Activated T-helper 1 cell treated with anti-CD3 and anti-CD28 coated beads, Interleukin-12 subunit alpha, Interleukin-12 subunit beta, Interleukin-2, Interleukin-4 antibody, amounts not matched to agents 30 ng/mL and 10 ng/mL and 1 ng/mL, durations not matched to agents 14 hours and 24 hours and 36 hours (primary cell): ENCODE results near the gene TRIM46. TPM values are rescaled to one million over a fixed set of nuclear protein-coding genes. Genes with fewer than 3 reads are reported as not detected.

Experiments used
- DNase-seq: peaks from one replicate; pipeline ENCODE4 v3.0.0; 2021; ENCODE audit warnings: low spot score
- H3K27ac Mint-ChIP-seq: one replicate; pipeline ENCODE4 v1.8.0; 2021; ENCODE audit warnings: mild to moderate bottlenecking, mixed read lengths
- H3K27me3 Mint-ChIP-seq: one replicate; pipeline ENCODE4 v1.8.0; 2022; ENCODE audit warnings: mild to moderate bottlenecking, moderate library complexity, mixed read lengths; ENCODE audit not compliant: insufficient read depth
- H3K36me3 Mint-ChIP-seq: one replicate; pipeline ENCODE4 v1.8.0; 2021; ENCODE audit warnings: low read depth, mixed read lengths
- H3K4me1 Mint-ChIP-seq: one replicate; pipeline ENCODE4 v1.8.0; 2021; ENCODE audit warnings: low read depth, mixed read lengths
- H3K4me3 Mint-ChIP-seq: one replicate; pipeline ENCODE4 v1.8.0; 2021; ENCODE audit warnings: mild to moderate bottlenecking, moderate library complexity, mixed read lengths
- H3K9me3 Mint-ChIP-seq: one replicate; pipeline ENCODE4 v1.8.0; 2021; ENCODE audit warnings: mixed read lengths
- intact Hi-C: fragments of 100-400 bp; cut with micrococcal nuclease; formaldehyde crosslinking; loops from one replicate; pipeline ENCODE4 v1.15.1; 2024
- total RNA-seq: library from RNA; stranded (reverse); gene quantifications from 2 replicates; pipeline ENCODE4 v1.2.3, GENCODE V29; 2022

Gene TRIM46
- total RNA-seq, 1 donor from 2014 or later, result 12.6 TPM

DNA sequence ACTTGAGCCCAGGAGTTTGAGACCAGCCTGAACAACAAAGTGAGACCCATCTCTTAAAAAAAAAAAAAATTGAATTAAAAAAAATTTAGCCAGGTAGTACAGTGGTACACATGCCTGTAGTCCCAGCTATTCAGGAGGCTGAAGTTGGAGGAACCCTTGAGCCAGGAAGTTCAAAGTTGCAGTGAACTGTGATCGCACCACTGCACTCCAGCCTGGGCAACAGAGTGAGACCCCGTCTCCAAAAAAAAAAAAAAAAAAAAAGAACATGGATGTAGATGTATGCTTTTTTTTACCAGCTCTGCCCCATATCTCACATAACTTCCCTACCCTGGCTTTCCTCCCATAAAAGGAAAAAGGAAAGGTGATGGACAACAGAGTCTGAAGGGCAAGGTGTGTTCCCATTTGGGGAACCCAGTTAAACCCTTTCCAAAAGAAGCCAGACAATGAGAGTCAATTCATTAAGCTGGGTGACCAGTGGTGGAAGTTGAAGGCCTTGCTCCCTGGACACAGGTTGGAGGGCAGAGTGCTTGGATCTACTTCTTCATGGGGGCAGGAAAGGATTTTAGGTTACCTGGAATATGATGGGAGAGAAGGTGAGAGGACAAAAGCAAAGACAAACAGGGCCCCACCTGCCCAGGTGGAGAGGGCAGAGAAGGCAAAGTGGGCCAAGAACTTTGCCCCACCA lies 3.4 kb upstream of the TRIM46 start:
- no peak for DNase-seq
- Mint-ChIP-seq H3K27me3 (peaks cover 4% of the 10 kb centered on the region), H3K4me3 (peak overlapping the region; percentile 76), H3K9me3 (no peaks in the 10 kb centered on the region), H3K36me3 (peaks cover 18% of the 10 kb centered on the region), H3K27ac (no peak overlapping the region), H3K4me1 (peaks cover 42% of the 10 kb centered on the region)
- intact Hi-C loops, result loop anchor here (5.0 to 10.0 kb wide), 3 partner anchors 163 to 577 kb away; partner anchors contain the start of gene ADAR

DNA sequence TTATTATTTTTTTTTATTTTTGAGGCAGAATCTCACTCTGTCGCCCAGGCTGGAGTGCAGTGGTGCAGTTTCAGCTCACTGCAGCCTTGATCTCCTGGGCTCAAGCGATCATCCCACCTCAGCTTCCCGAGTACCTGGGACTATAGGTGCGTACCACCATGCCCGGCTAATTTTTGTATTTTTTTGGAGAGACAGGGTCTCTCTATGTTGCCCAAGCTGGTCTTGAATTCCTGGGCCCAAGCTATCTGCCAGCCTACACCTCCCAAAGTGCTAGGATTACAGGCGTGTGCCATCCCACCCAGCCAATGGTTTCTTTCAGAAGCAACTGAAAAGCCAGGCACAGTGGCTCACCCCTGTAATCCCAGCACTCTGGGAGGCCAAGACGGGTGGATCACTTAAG lies 2.8 kb upstream of the TRIM46 start:
- intact Hi-C loops, result loop anchor here (5.0 to 10.0 kb wide), 3 partner anchors 164 to 576 kb away; partner anchors contain the start of gene ADAR
- Mint-ChIP-seq H3K9me3 (no peaks in the 10 kb centered on the region), H3K27me3 (peaks cover 3% of the 10 kb centered on the region), H3K27ac (no peak overlapping the region), H3K4me3 (peak overlapping the region; percentile 96), H3K4me1 (peaks cover 46% of the 10 kb centered on the region), H3K36me3 (peaks cover 18% of the 10 kb centered on the region)
- no peak for DNase-seq

DNA sequence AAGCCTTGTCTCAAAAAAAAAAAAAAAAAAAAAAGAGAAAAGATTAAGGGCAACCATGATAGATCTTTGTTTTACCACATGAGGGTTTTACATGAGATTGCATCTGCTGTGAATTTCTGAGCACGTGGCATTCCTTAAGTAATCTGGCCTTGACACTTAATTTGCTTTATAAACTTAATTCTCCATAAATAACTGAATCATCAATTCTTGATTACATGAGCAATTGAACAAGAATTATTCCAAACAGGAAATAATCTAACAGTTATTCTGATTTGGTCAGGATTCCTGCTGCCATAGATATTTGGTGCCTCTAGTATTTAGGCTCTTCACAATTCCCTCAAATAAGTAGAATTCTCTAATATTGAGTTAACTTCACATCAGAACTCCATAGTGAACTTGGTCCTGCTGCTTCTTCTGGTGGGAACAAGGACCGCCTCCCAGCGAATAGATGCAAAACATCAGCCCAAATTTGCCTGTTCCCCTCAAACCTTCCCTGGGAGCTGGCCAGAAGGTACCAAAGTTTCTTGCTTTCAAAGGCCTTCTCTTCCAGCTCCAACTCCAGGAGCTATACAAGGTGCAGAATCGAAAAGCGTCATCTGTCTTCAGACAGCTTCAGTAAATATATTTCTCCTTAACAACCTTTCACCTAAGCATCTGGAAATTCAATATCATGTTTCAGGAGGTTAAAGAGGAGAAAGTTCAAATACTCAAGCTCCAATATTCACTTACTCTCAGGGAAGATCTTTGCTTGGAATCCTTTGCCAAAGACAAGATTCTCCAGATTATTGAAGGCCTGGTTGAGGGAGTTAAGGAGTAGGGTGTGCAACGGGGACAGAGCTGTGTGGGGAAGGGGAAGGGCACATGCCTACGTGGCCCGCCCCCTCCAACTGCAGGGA lies 1.6 kb upstream of the TRIM46 start:
- peak overlapping the region; percentile 97 for H3K27ac Mint-ChIP-seq
- peaks cover 53% of the 10 kb centered on the region for H3K4me1 Mint-ChIP-seq
- peaks cover 24% of the 10 kb centered on the region for H3K36me3 Mint-ChIP-seq
- intact Hi-C loops, result loop anchor here (1.0 to 10.0 kb wide), 5 partner anchors 72 to 575 kb away; partner anchors contain the start of gene ADAR
- H3K27me3 Mint-ChIP-seq, result peaks cover 2% of the 10 kb centered on the region
- no peak for DNase-seq
- H3K4me3 Mint-ChIP-seq, result peak overlapping the region; percentile 96
- H3K9me3 Mint-ChIP-seq, result no peaks in the 10 kb centered on the region

DNA sequence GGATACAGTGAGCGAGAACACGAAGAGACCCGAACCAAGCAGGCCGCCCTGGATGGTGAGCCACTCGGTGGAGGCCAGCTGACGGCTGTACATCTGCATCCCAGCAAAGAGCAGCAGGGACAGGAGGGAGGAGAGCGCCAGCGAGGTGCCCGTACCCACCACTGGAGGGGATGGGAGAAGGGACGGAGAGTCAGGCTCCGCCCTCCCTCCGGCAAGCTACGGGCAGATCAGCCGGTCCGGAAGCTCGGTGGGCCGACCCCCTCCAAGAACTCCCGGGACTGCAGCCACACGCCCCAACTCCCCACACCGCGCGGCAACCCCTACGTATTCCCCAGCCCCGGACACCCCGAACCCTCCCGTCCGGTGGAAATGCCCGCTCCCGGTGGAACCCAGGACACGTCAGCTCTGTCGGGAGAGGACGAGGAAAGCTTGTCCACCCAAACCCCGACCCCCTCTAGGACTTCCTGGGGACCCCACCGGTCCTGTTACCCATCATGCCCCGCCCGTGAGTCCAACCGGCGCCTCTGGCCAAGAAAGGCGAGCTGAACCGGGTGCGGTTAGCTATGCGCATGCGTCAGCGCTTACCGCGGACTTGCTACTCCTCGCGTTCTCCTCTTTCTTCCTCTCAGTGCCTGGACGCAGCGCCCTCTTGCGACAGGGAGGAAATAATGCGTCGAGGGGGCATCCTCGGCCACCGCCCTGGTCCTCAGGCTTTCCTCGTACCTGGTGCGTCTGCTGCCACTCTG lies 744 bp upstream of the TRIM46 start, which contains the start of gene KRTCAP2:
KRTCAP2 (minus strand) TSS at position 573 of the 746 bp plus-strand sequence; CDS start at position 493, 80 bp downstream.
- DNase-seq, result peak; percentile 94
- Mint-ChIP-seq H3K27ac (peak within 1 kb of the TSS; percentile 97), H3K27me3 (no peaks in the 10 kb centered on the region), H3K36me3 (peaks cover 30% of the 10 kb centered on the region), H3K9me3 (no peaks in the 10 kb centered on the region), H3K4me3 (peak within 1 kb of the TSS; percentile 96), H3K4me1 (peaks cover 49% of the 10 kb centered on the region)
- intact Hi-C loops, result loop anchor here (1.0 to 10.0 kb wide), 11 partner anchors 33 to 574 kb away; partner anchors contain the start of genes ADAR, DPM3, EFNA4 and MTX1

DNA sequence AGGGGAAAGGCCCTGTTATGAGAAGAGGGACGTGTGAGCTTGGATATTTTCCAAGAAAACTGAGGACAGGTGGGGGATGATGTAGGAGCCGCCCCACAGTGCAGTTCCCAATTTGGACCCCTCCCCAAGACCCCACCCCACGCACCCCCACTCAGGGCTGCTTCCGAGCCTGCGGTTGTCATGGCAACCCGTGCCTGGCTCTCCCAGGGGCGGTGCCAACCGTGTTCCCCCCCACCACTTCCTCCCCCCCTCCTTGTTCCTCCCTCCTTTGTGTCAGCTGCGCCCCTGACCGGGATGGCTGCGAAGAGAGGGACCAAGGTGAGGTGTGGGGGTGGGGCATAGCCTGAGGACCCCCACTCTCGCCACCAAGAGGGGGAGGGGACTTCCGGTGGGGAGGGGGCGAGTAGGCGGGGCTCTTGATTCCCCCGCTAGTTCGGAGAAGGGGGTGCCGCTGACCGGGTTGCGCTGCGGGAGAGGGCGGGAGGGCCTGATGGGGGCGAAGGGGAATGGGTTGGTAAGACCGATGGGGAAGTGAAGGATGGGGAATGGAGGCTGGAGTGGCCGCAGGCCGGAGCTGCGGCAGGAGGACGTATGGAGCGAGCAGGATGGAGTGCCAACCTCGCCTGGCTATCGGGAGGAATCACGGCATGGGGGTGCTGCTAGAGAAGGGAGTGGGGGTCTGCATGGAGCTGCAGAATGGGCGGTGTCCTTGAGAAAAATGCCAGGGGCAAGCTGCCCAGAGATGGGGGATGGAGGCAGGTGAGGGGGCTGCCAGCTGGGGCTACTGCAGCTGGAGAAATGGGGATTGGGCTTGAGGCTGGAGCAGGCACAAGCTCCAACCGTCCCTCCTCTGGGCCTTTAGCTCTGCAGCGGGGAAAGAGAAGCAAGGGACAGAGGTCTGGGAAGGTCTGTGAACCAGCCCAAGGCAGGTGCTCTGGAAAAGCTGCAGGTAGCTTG lies 953 bp downstream of the TRIM46 start:
- intact Hi-C loops, result loop anchor here (5.0 to 10.0 kb wide), 3 partner anchors 167 to 573 kb away; partner anchors contain the start of gene ADAR
- DNase-seq, result peak; percentile 50
- peak overlapping the region; percentile 78 for H3K27ac Mint-ChIP-seq
- peak overlapping the region; percentile 96 for H3K4me3 Mint-ChIP-seq
- no peaks in the 10 kb centered on the region for H3K9me3 Mint-ChIP-seq
- H3K27me3 Mint-ChIP-seq, result peaks cover 2% of the 10 kb centered on the region
- peaks cover 32% of the 10 kb centered on the region for H3K36me3 Mint-ChIP-seq
- peaks cover 46% of the 10 kb centered on the region for H3K4me1 Mint-ChIP-seq

DNA sequence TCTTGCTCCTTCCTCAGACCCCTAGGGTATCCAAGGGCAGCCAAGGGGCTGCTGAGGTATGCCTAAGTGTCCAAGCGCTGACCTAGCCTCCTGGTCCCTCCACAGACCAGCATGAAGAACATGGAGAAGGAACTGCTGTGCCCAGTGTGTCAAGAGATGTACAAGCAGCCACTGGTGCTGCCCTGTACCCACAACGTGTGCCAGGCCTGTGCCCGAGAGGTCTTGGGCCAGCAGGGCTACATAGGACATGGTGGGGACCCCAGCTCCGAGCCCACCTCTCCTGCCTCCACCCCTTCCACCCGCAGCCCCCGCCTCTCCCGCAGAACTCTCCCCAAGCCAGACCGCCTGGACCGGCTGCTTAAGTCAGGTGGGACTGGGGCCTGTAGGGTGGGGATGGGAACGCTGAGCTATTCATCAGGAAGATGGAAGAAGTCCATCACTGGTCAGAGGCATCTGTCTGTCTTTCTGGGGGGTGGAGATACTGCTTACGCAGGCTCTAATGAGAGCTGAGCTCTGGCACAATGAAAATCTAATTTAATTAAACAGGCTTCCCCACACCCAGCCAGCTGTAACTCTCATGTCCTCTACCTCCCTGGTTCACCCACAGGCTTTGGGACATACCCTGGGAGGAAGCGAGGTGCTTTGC lies 1.8 kb downstream of the TRIM46 start:
- H3K4me3 Mint-ChIP-seq, result peak overlapping the region; percentile 96
- peaks cover 44% of the 10 kb centered on the region for H3K4me1 Mint-ChIP-seq
- no peak overlapping the region for H3K27ac Mint-ChIP-seq
- H3K9me3 Mint-ChIP-seq, result no peaks in the 10 kb centered on the region
- intact Hi-C loops, result loop anchor here (10.0 kb wide), 1 partner anchor 571 kb away; the partner anchor contains the start of gene ADAR
- peaks cover 2% of the 10 kb centered on the region for H3K27me3 Mint-ChIP-seq
- peaks cover 32% of the 10 kb centered on the region for H3K36me3 Mint-ChIP-seq
- no peak for DNase-seq

DNA sequence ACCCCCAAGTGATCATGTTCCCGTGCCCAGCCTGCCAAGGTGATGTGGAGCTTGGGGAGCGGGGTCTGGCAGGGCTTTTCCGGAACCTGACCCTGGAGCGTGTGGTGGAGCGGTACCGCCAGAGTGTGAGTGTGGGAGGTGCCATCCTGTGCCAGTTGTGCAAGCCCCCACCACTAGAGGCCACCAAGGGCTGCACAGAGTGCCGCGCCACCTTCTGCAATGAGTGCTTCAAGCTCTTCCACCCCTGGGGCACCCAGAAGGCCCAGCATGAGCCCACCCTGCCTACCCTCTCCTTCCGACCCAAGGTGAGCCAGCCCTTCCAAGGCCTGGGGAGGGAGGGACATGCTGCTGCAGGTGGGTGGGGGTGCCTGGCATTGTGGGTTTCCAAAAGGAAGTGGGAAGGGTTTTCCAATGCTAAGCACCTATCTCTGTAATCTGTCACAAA lies 2.3 kb downstream of the TRIM46 start:
- DNase-seq, result no peak
- Mint-ChIP-seq H3K4me1 (peaks cover 43% of the 10 kb centered on the region), H3K4me3 (peak overlapping the region; percentile 69), H3K27ac (peak overlapping the region; percentile 25), H3K9me3 (no peaks in the 10 kb centered on the region), H3K36me3 (peaks cover 31% of the 10 kb centered on the region), H3K27me3 (peaks cover 2% of the 10 kb centered on the region)
- intact Hi-C loops, result loop anchor here (1.0 to 10.0 kb wide), 3 partner anchors 17 to 571 kb away; partner anchors contain the start of gene ADAR

DNA sequence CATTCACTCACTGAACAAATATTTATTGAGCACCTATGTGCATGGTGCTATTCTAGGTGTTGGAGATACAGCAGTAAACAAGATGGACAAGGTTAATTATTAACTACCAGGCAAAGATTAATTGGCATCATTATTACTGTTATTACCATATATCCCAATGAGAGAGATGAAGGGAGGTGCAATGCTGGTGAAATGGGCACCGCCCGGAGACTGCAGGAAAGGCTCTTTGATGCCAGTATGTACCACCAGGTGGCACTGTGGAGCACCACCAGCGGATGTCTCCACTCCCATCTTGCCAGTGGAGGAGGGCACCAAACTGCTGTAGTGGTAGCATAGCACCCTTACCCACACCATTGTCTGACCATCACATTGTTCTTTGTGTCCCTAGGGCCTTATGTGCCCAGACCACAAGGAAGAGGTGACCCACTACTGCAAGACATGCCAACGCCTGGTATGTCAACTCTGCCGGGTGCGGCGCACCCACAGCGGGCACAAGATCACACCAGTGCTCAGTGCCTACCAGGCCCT lies 3.0 kb downstream of the TRIM46 start:
- Mint-ChIP-seq H3K4me1 (peaks cover 47% of the 10 kb centered on the region), H3K4me3 (peak overlapping the region; percentile 69), H3K27ac (peak overlapping the region; percentile 25), H3K9me3 (no peaks in the 10 kb centered on the region), H3K27me3 (peaks cover 2% of the 10 kb centered on the region), H3K36me3 (peaks cover 31% of the 10 kb centered on the region)
- DNase-seq, result peak; percentile 74
- intact Hi-C loops, result loop anchor here (1.0 to 10.0 kb wide), 3 partner anchors 17 to 572 kb away; partner anchors contain the start of gene ADAR

DNA sequence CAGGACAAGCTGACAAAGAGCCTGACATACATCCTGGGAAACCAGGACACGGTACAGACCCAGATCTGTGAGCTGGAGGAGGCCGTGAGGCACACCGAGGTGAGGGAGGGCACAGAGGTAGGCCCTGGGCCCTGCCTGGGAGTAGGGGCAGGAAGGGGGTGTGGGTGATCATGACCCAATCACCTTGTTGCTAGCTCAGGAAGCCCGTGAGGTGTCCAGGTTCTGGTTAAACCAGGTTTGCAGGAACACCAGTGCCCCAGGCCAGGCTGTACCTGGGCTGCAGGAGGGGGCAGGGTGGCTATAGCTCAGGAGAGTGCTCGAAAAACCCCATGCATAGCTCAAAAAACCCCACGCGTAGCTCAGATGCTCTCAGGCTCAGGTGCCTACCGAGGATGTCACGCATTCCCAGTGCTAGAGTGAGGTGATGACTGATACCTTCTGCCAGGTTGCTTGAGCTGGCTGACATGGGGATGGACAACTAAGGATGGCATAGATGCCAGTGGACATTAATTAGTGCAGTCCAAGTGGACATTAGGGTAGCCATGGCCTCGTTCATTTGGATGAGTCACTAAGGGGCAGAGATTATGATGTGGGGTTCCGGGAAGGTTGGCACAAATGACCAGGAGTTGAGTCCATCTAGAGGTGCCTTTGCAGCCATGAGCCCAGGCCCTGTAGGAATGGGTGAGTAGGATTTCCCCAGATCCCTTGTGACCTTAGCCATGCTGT lies 3.7 kb downstream of the TRIM46 start:
- intact Hi-C loops, result loop anchor here (10.0 kb wide), 1 partner anchor 573 kb away; the partner anchor contains the start of gene ADAR
- peaks cover 40% of the 10 kb centered on the region for H3K4me1 Mint-ChIP-seq
- H3K27me3 Mint-ChIP-seq, result peaks cover 2% of the 10 kb centered on the region
- peaks cover 32% of the 10 kb centered on the region for H3K36me3 Mint-ChIP-seq
- no peaks in the 10 kb centered on the region for H3K9me3 Mint-ChIP-seq
- no peak overlapping the region for H3K27ac Mint-ChIP-seq
- H3K4me3 Mint-ChIP-seq, result no peak overlapping the region
- no peak for DNase-seq

DNA sequence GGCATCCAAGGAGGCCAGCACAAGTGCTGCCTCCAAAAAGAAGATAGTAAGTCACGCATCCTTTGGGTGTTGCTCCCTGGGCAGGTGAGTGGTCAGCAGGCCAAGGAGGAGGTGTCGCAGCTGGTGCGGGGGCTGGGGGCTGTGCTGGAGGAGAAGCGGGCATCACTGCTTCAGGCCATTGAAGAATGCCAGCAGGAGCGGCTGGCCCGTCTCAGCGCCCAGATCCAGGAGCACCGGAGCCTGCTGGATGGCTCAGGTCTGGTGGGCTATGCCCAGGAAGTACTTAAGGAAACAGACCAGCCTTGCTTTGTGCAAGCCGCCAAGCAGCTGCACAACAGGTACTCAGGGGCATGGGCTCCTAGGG lies 4.3 kb downstream of the TRIM46 start:
- no peak overlapping the region for H3K4me3 Mint-ChIP-seq
- H3K27me3 Mint-ChIP-seq, result peaks cover 2% of the 10 kb centered on the region
- H3K9me3 Mint-ChIP-seq, result no peaks in the 10 kb centered on the region
- intact Hi-C loops, result loop anchor here (10.0 kb wide), 1 partner anchor 573 kb away; the partner anchor contains the start of gene ADAR
- H3K36me3 Mint-ChIP-seq, result peaks cover 33% of the 10 kb centered on the region
- H3K4me1 Mint-ChIP-seq, result peaks cover 37% of the 10 kb centered on the region
- no peak for DNase-seq
- no peak overlapping the region for H3K27ac Mint-ChIP-seq
